HG02981 (cell line): ENCODE data around the gene PDE8A.
"Not testable (repeated sequence)": the region's sequence is repeated elsewhere in the genome, so short reads cannot be mapped to it uniquely, and the experiment has no call there.

Experiments used
- ATAC-seq: cut with Tn5 transposase; IDR thresholded peaks from one replicate; pipeline ENCODE4 v1.9.1; 2021; ENCODE audit warnings: mild to moderate bottlenecking, moderate library complexity; ENCODE audit not compliant: unreplicated experiment

The PDE8A gene

DNA sequence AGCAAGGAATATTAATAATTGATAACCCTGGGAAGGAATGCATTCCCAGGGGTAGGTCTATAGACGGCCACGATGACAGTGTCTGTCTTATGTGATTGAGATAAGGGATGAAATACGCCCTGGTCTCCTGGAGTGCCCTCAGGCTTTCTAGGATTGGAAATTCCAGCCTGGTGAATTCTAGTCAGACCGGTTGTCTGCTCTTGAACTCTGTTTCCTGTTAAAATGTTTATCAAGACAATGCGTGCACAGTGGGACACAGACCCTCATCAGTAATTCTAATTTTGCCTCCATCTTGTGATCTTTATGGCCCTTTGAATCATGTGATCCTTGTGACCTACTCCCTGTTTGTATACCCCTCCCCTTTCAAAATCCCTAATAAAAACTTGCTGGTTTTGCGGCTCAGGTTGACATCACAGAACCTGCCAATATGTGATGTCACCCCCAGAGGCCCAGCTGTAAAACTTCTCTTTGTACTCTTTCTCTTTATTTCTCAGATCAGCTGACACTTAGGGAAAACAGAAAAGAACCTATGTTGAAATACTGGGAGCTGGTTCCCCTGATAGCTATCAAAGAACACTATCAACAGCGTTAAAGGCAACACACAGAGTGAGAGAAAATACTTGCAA lies 183.3 kb downstream of the PDE8A start:
- no peak for ATAC-seq

GRCh38 chr15:85167568-85167967 lies 185.9 kb downstream of the PDE8A start:
- ATAC-seq = no peak

DNA sequence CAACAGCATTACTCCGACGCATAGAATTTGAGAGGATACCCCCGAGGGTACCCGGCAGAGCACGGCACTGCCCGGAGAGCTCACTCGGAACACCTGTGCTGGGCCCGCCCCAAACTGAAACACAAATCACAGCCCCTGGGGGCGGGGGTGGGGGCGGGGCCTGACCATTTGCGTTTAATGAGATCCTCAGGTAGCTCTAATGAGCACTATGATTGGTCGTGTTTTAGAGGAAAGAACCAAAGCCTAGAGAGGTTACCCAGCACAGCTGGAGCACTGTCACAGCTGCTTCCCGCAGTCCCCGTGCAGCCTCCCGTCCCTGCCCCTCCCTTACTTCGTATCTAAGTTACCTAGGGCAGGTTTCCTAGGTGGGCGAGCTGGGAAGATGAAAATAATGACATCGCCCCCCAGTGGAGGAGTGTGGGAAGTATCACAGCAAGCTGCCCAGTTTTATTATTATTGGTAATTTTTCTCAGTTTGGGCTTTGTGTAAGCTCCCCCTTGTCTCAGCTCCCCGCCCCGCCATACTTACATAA lies 187.1 kb downstream of the PDE8A start:
- no peak for ATAC-seq

DNA sequence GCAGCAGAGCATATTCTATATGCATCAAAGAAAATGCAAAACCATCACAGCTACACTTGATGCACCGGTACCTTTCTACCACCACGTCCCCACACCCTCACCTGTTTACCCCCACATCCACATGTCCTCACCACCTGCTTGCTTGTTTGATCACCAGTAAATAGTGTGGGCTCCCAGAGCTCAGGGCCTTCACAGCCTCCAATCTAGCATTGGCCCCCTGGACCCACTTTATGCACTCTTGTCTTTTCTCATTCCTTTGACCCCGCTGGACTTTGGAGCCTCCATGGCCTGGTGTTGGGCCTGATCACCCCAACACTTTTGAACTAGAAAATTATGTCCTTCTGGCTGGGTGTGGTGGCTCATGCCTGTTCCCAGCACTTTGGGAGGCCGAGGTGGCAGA lies 190.1 kb downstream of the PDE8A start:
- no peak for ATAC-seq

GRCh38 chr15:85172846-85173490 lies 191.3 kb downstream of the PDE8A start:
- ATAC-seq = no peak

GRCh38 chr15:85173630-85174029 lies 192.0 kb downstream of the PDE8A start:
- ATAC-seq = not testable (repeated sequence)

- ATAC-seq = no peak
These were observed 192.9 kb downstream of the PDE8A start for GRCh38 chr15:85174521-85174920.

DNA sequence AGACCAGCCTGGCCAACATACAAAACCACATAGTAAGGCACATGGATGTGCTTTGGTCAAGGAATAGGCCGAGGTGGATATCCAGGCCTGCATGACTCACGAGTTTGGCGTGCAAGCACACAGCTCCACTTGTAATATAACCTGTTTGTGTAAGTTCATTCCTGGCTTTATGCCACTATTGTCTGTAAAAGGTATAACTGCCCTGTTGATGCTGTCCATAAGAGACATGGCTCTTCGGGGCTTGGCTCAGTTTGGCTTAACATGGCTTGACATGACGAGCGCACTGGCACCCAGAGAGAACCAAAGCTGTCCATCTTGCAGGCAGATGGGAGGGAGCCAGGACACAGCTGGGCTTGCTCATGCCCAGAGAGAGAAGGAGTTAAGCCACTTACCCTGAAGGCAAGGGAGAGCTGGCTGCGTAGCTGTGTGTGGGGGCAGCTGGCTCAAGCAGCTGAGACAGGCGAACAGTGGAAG lies 195.4 kb downstream of the PDE8A start:
- not testable (repeated sequence) for ATAC-seq

GRCh38 chr15:85178308-85178707 lies 196.7 kb downstream of the PDE8A start:
- no peak for ATAC-seq

DNA sequence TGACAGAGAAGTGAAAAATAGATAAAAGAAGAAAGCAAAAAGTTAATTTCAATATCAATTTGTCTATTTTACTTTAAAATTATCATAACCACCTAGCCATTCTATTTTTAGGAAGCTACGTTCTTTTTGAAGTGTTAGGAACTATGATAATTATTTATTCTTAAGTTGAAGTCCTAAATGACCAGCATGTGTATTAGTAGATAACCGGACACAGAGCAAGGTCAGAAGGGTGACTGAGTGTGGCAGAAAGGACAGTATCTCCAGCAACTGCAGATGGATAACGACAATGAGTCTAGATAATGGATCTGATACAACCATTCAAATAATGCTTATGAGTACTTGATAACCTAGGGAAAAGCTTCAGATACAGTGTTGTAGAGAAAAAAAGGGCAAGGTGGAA lies 198.0 kb downstream of the PDE8A start:
- no peak for ATAC-seq

- not testable (repeated sequence) for ATAC-seq
These were observed 203.7 kb downstream of the PDE8A start for GRCh38 chr15:85185350-85185749.

DNA sequence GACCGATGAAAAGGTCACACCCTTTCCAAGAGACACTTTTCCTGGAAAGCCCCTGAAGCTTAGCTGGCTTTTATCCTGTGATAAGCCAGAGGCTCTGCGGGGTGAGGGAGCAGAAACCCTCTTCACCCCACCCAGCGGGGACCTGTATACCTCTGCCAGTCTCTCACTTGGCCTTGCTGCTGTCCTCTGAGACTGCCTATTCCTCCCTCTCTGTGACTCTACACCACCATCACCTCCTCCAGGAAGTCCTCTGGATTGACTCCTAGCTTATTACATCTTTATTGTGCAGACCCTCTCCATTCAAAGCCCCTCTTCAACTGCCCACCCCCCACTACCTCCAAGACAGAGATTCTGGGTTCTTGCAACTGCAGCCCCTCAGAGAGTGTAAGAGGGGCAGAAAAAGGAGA lies 206.5 kb downstream of the PDE8A start:
- not testable (repeated sequence) for ATAC-seq
